Superior temporal gyrus (tissue), 1 donor: ENCODE data around the gene KMT2C.
"Not testable (repeated sequence)": the region's sequence is repeated elsewhere in the genome, so short reads cannot be mapped to it uniquely, and the experiment has no call there.

Source experiments
- DNase-seq: peaks from one replicate; pipeline ENCODE4 v3.0.0-alpha.2; 2016; ENCODE audit errors: extremely low spot score

Gene KMT2C

GRCh38 chr7:152435384-152436110 lies at the start of gene KMT2C:
TSS of gene KMT2C (minus strand) at chr7:152436003. CDS start at chr7:152435786, 217 bp downstream.
- no peak for DNase-seq

- DNase-seq = no peak
Measured at GRCh38 chr7:152481082-152481481, 45.3 kb upstream of the KMT2C start.

GRCh38 chr7:152480664-152481063 lies 44.9 kb upstream of the KMT2C start:
- DNase-seq = no peak

GRCh38 chr7:152479595-152479994 lies 43.8 kb upstream of the KMT2C start:
- DNase-seq = no peak

GRCh38 chr7:152478140-152478539 lies 42.3 kb upstream of the KMT2C start:
- no peak for DNase-seq

- DNase-seq = no peak
Measured at GRCh38 chr7:152477079-152477478, 41.3 kb upstream of the KMT2C start.

GRCh38 chr7:152476551-152476950 lies 40.7 kb upstream of the KMT2C start:
- no peak for DNase-seq

GRCh38 chr7:152471023-152471620 lies 35.3 kb upstream of the KMT2C start:
- not testable (repeated sequence) for DNase-seq

GRCh38 chr7:152470251-152471022 lies 34.6 kb upstream of the KMT2C start:
- not testable (repeated sequence) for DNase-seq

GRCh38 chr7:152469576-152469975 lies 33.8 kb upstream of the KMT2C start:
- DNase-seq = not testable (repeated sequence)

- DNase-seq = no peak
Measured at GRCh38 chr7:152467225-152467624, 31.4 kb upstream of the KMT2C start.

GRCh38 chr7:152465119-152465387 lies 29.2 kb upstream of the KMT2C start:
- no peak for DNase-seq

- peak; percentile 77 for DNase-seq
Measured at GRCh38 chr7:152464312-152465118, 28.7 kb upstream of the KMT2C start.

- peak; percentile 99 for DNase-seq
Measured at GRCh38 chr7:152463709-152464311, 28.0 kb upstream of the KMT2C start.

- peak; percentile 58 for DNase-seq
Measured at GRCh38 chr7:152462995-152463708, 27.3 kb upstream of the KMT2C start.

GRCh38 chr7:152459724-152460251 lies 24.0 kb upstream of the KMT2C start:
- no peak for DNase-seq

GRCh38 chr7:152451356-152451755 lies 15.6 kb upstream of the KMT2C start:
- DNase-seq = no peak

- not testable (repeated sequence) for DNase-seq
Measured at GRCh38 chr7:152445386-152446008, 9.7 kb upstream of the KMT2C start.

- no peak for DNase-seq
Measured at GRCh38 chr7:152443586-152443985, 7.8 kb upstream of the KMT2C start.

- DNase-seq = no peak
Measured at GRCh38 chr7:152442330-152442835, 6.6 kb upstream of the KMT2C start.
